WTC11 (cell line): ENCODE measurements around the gene OXT. TPM values are rescaled to one million over a fixed set of nuclear protein-coding genes. Genes with fewer than 3 reads are reported as not detected.

Source experiments
- ATAC-seq: fragments of 200-7000 bp; cut with Tn5 transposase; 2 replicates; pipeline ENCODE4 v1.10.0; 2021; ENCODE audit warnings: mild to moderate bottlenecking, moderate library complexity
- CTCF ChIA-PET: fragments of 300-600 bp; sonication (Branson Sonifier 250); formaldehyde crosslinking; loops from one replicate; lab custom pipeline; 2021; ENCODE audit warnings: antibody characterized with exemption; lab: Charles Lee
- POLR2A ChIA-PET: fragments of 350-600 bp; sonication (Branson Sonifier 250); formaldehyde crosslinking; loops from one replicate; lab custom pipeline; 2021; ENCODE audit warnings: antibody characterized with exemption; lab: Charles Lee
- DNase-seq: peaks from one replicate; pipeline ENCODE4 v3.0.0; 2021; ENCODE audit warnings: low spot score
- H3K27ac Mint-ChIP-seq: 2 replicates; pipeline ENCODE4 v1.8.0; 2021; ENCODE audit warnings: mixed read lengths
- H3K27me3 Mint-ChIP-seq: 2 replicates; pipeline ENCODE4 v1.8.0; 2021; ENCODE audit warnings: low read depth, mild to moderate bottlenecking, moderate library complexity, mixed read lengths
- H3K36me3 Mint-ChIP-seq: 2 replicates; pipeline ENCODE4 v1.8.0; 2021; ENCODE audit warnings: mixed read lengths
- H3K4me1 Mint-ChIP-seq: 2 replicates; pipeline ENCODE4 v1.8.0; 2022; ENCODE audit warnings: mixed read lengths
- H3K4me3 Mint-ChIP-seq: 2 replicates; pipeline ENCODE4 v1.8.0; 2021; ENCODE audit warnings: mild to moderate bottlenecking, moderate library complexity, mixed read lengths
- H3K9me3 Mint-ChIP-seq: 2 replicates; pipeline ENCODE4 v1.8.0; 2021; ENCODE audit warnings: mixed read lengths
- ATF2 ChIP-seq: sonication (generic); formaldehyde crosslinking; IDR thresholded peaks from 2 replicates; pipeline ENCODE4 v1.8.1; 2022; ENCODE audit warnings: low read depth, missing genetic modification reagents, borderline replicate concordance
- CDX4 ChIP-seq: fragments of 250-450 bp; sonication (Bioruptor Pico); IDR thresholded peaks from 2 replicates; pipeline ENCODE4 v1.9.0; 2021; ENCODE audit warnings: moderate library complexity, mild to moderate bottlenecking, inconsistent platforms, borderline replicate concordance
- CREB1 ChIP-seq: sonication (generic); formaldehyde crosslinking; IDR thresholded peaks from 2 replicates; pipeline ENCODE4 v1.8.0; 2023; ENCODE audit warnings: mild to moderate bottlenecking, missing genetic modification reagents
- EMX1 ChIP-seq: fragments of 250-450 bp; sonication (Bioruptor Pico); IDR thresholded peaks from 2 replicates; pipeline ENCODE4 v1.8.0; 2021; ENCODE audit warnings: mild to moderate bottlenecking
- GRHL2 ChIP-seq: fragments of 250-450 bp; sonication (Bioruptor Pico); IDR thresholded peaks from 2 replicates; pipeline ENCODE4 v1.8.0; 2022; ENCODE audit warnings: mild to moderate bottlenecking, moderate library complexity; ENCODE audit not compliant: insufficient replicate concordance, severe bottlenecking
- HMGXB4 ChIP-seq: sonication (generic); formaldehyde crosslinking; IDR thresholded peaks from 2 replicates; pipeline ENCODE4 v1.8.1; 2023; ENCODE audit warnings: mild to moderate bottlenecking, moderate library complexity, missing genetic modification reagents
- PREB ChIP-seq: sonication (generic); formaldehyde crosslinking; IDR thresholded peaks from 2 replicates; pipeline ENCODE4 v1.8.1; 2022; ENCODE audit warnings: mild to moderate bottlenecking, missing genetic modification reagents, moderate library complexity, borderline replicate concordance
- SOX15 ChIP-seq: fragments of 250-450 bp; sonication (Bioruptor Pico); IDR thresholded peaks from 2 replicates; pipeline ENCODE4 v1.9.0; 2021; ENCODE audit warnings: mild to moderate bottlenecking
- SP1 ChIP-seq: sonication (generic); formaldehyde crosslinking; conservative IDR thresholded peaks from 2 replicates; pipeline ENCODE4 v1.8.1; 2022; ENCODE audit warnings: missing genetic modification reagents
- TP53 ChIP-seq: sonication (generic); formaldehyde crosslinking; IDR thresholded peaks from 2 replicates; pipeline ENCODE4 v1.8.1; 2023; ENCODE audit warnings: mild to moderate bottlenecking, missing genetic modification reagents
- ZNF317 ChIP-seq: sonication (generic); formaldehyde crosslinking; IDR thresholded peaks from 2 replicates; pipeline ENCODE4 v1.8.1; 2023; ENCODE audit warnings: low read depth, mild to moderate bottlenecking, moderate library complexity, missing genetic modification reagents, borderline replicate concordance
- ZNF416 ChIP-seq: fragments of 250-450 bp; sonication (Bioruptor Pico); IDR thresholded peaks from 2 replicates; pipeline ENCODE4 v1.9.0; 2021; ENCODE audit warnings: mild to moderate bottlenecking, inconsistent platforms
- ZNF532 ChIP-seq: fragments of 250-450 bp; sonication (Bioruptor Pico); IDR thresholded peaks from 2 replicates; pipeline ENCODE4 v1.9.0; 2021; ENCODE audit warnings: mild to moderate bottlenecking, borderline replicate concordance
- ZNF671 ChIP-seq: fragments of 250-450 bp; sonication (Bioruptor Pico); IDR thresholded peaks from 2 replicates; pipeline ENCODE4 v1.8.0; 2021; ENCODE audit warnings: mild to moderate bottlenecking
- total RNA-seq: library from RNA; stranded (reverse); gene quantifications from 3 replicates; pipeline ENCODE4 v1.2.3, GENCODE V29; 2021

OXT gene
- total RNA-seq, 1 experiment from 2014 or later, result not detected

GRCh38 chr20:3109350-3110302 is 38.2 kb downstream of the OXT start (continued):
- no peak for TF ChIP-seq CDX4 (CRISPR knock-in tag)

GRCh38 chr20:3111507-3111906 is 40.1 kb downstream of the OXT start:
- Mint-ChIP-seq H3K9me3 (no peaks in the 10 kb centered on the region), H3K4me3 (no peak overlapping the region), H3K36me3 (no peaks in the 10 kb centered on the region), H3K4me1 (0 out of 2 replicates have a peak, but pooled peaks cover 7% of the 10 kb centered on the region), H3K27ac (no peak overlapping the region; the same call in 1 of the 2 replicates), H3K27me3 (no peaks in the 10 kb centered on the region)
- no peak for TF ChIP-seq SP1
- no peak for TF ChIP-seq CREB1 (CRISPR knock-in tag)
- no peak for TF ChIP-seq ZNF671 (CRISPR knock-in tag)
- no peak for TF ChIP-seq ZNF532 (CRISPR knock-in tag)
- no peak for TF ChIP-seq EMX1 (CRISPR knock-in tag)
- TF ChIP-seq ATF2 (CRISPR knock-in tag), result no peak
- TF ChIP-seq ZNF317 (CRISPR knock-in tag), result no peak
- TF ChIP-seq ZNF416 (CRISPR knock-in tag), result no peak
- no peak for TF ChIP-seq GRHL2 (CRISPR knock-in tag)
- TF ChIP-seq SOX15 (CRISPR knock-in tag), result no peak
- no peak for TF ChIP-seq HMGXB4 (CRISPR knock-in tag)
- no peak for TF ChIP-seq PREB (CRISPR knock-in tag)
- TF ChIP-seq TP53 (CRISPR knock-in tag), result no peak
- ChIA-PET CTCF (interaction anchor here (0.6 kb wide), 1 partner anchor 34 kb away, joined by 3 read pairs; no protein-coding TSS in a partner anchor), POLR2A (no interaction called here)
- DNase-seq (no peak), ATAC-seq (no peak)
